K562 (cell line): ENCODE measurements around the gene TRABD. TPM values are rescaled to one million over a fixed set of nuclear protein-coding genes. Genes with fewer than 3 reads are reported as not detected.

Source experiments
- BRD4 ChIP-seq: fragments of 200-600 bp; sonication (generic); IDR thresholded peaks from 2 replicates; pipeline ENCODE4 v1.6.1; 2017; ENCODE audit warnings: inconsistent platforms
- CHD2 ChIP-seq: IDR thresholded peaks from 2 replicates; pipeline ENCODE4 v1.6.1; 2011; ENCODE audit warnings: low read depth, low read length
- GATAD2A ChIP-seq: fragments of 450-650 bp; IDR thresholded peaks from 2 replicates; pipeline ENCODE4 v1.6.1; 2017
- JUND ChIP-seq, 2 experiments: IDR thresholded peaks; 2 replicates in 1 of 2; 3 replicates in 1 of 2; pipeline ENCODE4 v1.6.1; 2011; ENCODE audit warnings: borderline replicate concordance in 2 of 2, low read depth in 2 of 2, low read length in 2 of 2, improper control_type of control experiment in 1 of 2, missing biosample characterization in 1 of 2, missing genetic modification characterization in 1 of 2, missing genetic modification reagents in 1 of 2
- KAT2B ChIP-seq: IDR thresholded peaks from one replicate; pipeline ENCODE4 v1.6.1; 2012; ENCODE audit warnings: low read depth, mild to moderate bottlenecking, control low read depth, inconsistent platforms, low read length, moderate library complexity
- MAZ ChIP-seq, 2 experiments: fragments of 450-650 bp in 1 of 2; sonication (generic) in 1 of 2; formaldehyde crosslinking; IDR thresholded peaks in 1 of 2; conservative IDR thresholded peaks in 1 of 2; 2 replicates each; pipeline versions ENCODE4 v1.4.0 to v1.5.0; 2020; ENCODE audit warnings: mild to moderate bottlenecking in 1 of 2, missing genetic modification reagents in 1 of 2
- MYBL2 ChIP-seq, 2 experiments: fragments of 450-650 bp in 1 of 2; sonication (generic) in 1 of 2; formaldehyde crosslinking in 1 of 2; IDR thresholded peaks; 2 replicates each; pipeline versions ENCODE4 v1.6.1 to v1.8.1; 2017 to 2022; ENCODE audit warnings: borderline replicate concordance in 1 of 2, inconsistent platforms in 1 of 2, low read depth in 1 of 2, mild to moderate bottlenecking in 1 of 2, missing genetic modification reagents in 1 of 2, moderate library complexity in 1 of 2
- SMARCC2 ChIP-seq: fragments of 450-650 bp; IDR thresholded peaks from 2 replicates; pipeline ENCODE4 v1.6.1; 2017; ENCODE audit warnings: antibody characterized with exemption, moderate library complexity, mild to moderate bottlenecking, low read depth
- polyA plus RNA-seq, 8 experiments: library from polyadenylated mRNA; depleted of rRNA in 4 of 8; stranded (reverse) in 5 of 8; unstranded in 3 of 8; fragments of >200 nt; fragmentation: Nextera tagmentation in 2 of 8; fragmentation: Illumina TruSeq in 1 of 8; extraction: Ambion mirVana in 2 of 8; extraction: Trizol in 1 of 8; gene quantifications; 2 replicates each; pipeline versions ENCODE4 v1.2.1 to v1.2.3, GENCODE V29; 2011 to 2014; ENCODE audit warnings: inconsistent platforms in 1 of 8, missing spikeins in 1 of 8
- total RNA-seq, 7 experiments: library from RNA; depleted of rRNA in 6 of 7; stranded (reverse); fragments of >200 nt in 6 of 7; fragmentation: Illumina TruSeq in 2 of 7; extraction: Trizol in 2 of 7; gene quantifications; 2 replicates each; pipeline versions ENCODE4 v1.2.1 to v1.2.3, GENCODE V29; 2011 to 2021; ENCODE audit warnings: low replicate concordance in 1 of 7
- TF ChIP-seq, protein P1 (sequence below): fragments of 250-450 bp; sonication (Bioruptor Pico); IDR thresholded peaks from 2 replicates; pipeline ENCODE4 v1.8.0; 2022; ENCODE audit warnings: moderate library complexity, mild to moderate bottlenecking, inconsistent platforms
- TF ChIP-seq, protein P2 (sequence below): fragments of 250-450 bp; sonication (Bioruptor Pico); IDR thresholded peaks from 2 replicates; pipeline ENCODE4 v1.4.0; 2020; ENCODE audit warnings: mild to moderate bottlenecking, moderate library complexity, borderline replicate concordance
- TF ChIP-seq, protein P3 (sequence below): sonication (generic); formaldehyde crosslinking; IDR thresholded peaks from 2 replicates; pipeline ENCODE4 v1.8.1; 2022; ENCODE audit warnings: missing genetic modification reagents

Gene TRABD
- total and polyA plus RNA-seq, 9 of the 15 experiments (the other 6 are each of a cell fraction or from before 2014, with no cell fraction given) = 0.08 to 62.9 (median 14.0) TPM

DNA sequence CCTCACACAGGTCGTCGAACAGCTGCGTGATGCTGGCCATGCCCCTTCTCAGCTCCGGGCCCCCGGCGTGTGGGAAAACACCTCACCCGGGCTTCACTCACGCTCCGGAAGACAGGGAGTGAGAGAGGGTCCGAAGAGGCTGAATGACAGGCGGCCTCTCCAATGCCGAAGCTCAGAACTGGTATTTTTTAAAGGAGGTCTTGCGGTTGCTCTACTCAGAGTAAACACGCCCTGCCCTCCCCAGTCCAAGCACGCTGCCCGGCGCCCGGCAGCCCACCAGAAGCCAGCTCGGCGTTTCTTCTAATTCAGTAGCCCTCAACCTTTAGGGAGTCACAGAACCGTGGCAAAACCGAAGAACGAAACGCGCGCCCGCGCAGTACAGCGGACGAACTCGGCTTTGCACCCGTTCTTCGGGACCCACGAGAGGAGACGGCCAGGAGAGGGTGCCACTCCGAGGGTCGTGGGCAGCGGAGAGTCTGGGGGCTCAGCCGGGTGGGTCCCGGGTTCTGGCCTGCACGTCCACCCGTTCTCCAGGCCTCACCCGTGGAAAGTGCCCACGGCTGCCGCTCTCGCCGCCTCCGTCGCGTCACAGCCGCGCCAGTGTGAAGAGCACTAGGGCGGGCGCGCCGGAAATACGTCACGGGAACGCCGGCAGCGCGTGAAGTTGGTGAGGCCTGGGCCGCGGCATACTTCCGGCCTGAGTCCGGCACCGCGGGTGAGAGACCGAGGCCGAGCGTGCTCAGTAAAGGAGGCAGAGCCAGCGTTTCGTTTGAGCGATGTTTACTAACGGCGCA, 58.9 kb downstream of the TRABD start, which contains the start of gene TUBGCP6 (continued):
- TF ChIP-seq MYBL2 (IDR thresholded peaks at IDR 0.05; ENCODE audit: low read depth) (no peak), MYBL2 (CRISPR knock-in tag; IDR thresholded peaks at IDR 0.05; ENCODE audit: borderline replicate concordance) (no peak), SMARCC2 (no peak), JUND (IDR thresholded peaks at IDR 0.05; ENCODE audit: borderline replicate concordance, low read depth, low read length) (peak; percentile 41; the same call in 1 of the 2 replicates), JUND (tag; IDR thresholded peaks at IDR 0.05; ENCODE audit: borderline replicate concordance, low read depth, low read length) (no peak), KAT2B (no peak), MAZ (CRISPR knock-in tag; conservative IDR thresholded peaks at IDR 0.05 in 1 of 2, IDR thresholded peaks at IDR 0.05 in 1 of 2) (peak in 1 of 2 experiments; percentile 42; a peak in 3 of 4 replicates), GATAD2A (no peak), CHD2 (peak; percentile 63; the same call in 1 of the 2 replicates), BRD4 (no peak)
- TF ChIP-seq, protein P1, sequence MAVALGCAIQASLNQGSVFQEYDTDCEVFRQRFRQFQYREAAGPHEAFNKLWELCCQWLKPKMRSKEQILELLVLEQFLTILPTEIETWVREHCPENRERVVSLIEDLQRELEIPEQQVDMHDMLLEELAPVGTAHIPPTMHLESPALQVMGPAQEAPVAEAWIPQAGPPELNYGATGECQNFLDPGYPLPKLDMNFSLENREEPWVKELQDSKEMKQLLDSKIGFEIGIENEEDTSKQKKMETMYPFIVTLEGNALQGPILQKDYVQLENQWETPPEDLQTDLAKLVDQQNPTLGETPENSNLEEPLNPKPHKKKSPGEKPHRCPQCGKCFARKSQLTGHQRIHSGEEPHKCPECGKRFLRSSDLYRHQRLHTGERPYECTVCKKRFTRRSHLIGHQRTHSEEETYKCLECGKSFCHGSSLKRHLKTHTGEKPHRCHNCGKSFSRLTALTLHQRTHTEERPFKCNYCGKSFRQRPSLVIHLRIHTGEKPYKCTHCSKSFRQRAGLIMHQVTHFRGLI (CRISPR knock-in tag) = no peak
- TF ChIP-seq, protein P2, sequence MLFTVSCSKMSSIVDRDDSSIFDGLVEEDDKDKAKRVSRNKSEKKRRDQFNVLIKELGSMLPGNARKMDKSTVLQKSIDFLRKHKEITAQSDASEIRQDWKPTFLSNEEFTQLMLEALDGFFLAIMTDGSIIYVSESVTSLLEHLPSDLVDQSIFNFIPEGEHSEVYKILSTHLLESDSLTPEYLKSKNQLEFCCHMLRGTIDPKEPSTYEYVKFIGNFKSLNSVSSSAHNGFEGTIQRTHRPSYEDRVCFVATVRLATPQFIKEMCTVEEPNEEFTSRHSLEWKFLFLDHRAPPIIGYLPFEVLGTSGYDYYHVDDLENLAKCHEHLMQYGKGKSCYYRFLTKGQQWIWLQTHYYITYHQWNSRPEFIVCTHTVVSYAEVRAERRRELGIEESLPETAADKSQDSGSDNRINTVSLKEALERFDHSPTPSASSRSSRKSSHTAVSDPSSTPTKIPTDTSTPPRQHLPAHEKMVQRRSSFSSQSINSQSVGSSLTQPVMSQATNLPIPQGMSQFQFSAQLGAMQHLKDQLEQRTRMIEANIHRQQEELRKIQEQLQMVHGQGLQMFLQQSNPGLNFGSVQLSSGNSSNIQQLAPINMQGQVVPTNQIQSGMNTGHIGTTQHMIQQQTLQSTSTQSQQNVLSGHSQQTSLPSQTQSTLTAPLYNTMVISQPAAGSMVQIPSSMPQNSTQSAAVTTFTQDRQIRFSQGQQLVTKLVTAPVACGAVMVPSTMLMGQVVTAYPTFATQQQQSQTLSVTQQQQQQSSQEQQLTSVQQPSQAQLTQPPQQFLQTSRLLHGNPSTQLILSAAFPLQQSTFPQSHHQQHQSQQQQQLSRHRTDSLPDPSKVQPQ (CRISPR knock-in tag) = no peak
- TF ChIP-seq, protein P3, sequence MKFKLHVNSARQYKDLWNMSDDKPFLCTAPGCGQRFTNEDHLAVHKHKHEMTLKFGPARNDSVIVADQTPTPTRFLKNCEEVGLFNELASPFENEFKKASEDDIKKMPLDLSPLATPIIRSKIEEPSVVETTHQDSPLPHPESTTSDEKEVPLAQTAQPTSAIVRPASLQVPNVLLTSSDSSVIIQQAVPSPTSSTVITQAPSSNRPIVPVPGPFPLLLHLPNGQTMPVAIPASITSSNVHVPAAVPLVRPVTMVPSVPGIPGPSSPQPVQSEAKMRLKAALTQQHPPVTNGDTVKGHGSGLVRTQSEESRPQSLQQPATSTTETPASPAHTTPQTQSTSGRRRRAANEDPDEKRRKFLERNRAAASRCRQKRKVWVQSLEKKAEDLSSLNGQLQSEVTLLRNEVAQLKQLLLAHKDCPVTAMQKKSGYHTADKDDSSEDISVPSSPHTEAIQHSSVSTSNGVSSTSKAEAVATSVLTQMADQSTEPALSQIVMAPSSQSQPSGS (CRISPR knock-in tag) = no peak
